CD4-positive, alpha-beta T cell treated with Interleukin-12 subunit alpha and Interleukin-12 subunit beta, for 1 hour (primary cell): ENCODE data around the gene CERS5.
"Not testable (repeated sequence)": the region's sequence is repeated elsewhere in the genome, so short reads cannot be mapped to it uniquely, and the experiment has no call there.

ENCODE experiments used
- DNase-seq: peaks from one replicate; pipeline ENCODE4 v3.0.0-alpha.2; 2020

The CERS5 gene

DNA sequence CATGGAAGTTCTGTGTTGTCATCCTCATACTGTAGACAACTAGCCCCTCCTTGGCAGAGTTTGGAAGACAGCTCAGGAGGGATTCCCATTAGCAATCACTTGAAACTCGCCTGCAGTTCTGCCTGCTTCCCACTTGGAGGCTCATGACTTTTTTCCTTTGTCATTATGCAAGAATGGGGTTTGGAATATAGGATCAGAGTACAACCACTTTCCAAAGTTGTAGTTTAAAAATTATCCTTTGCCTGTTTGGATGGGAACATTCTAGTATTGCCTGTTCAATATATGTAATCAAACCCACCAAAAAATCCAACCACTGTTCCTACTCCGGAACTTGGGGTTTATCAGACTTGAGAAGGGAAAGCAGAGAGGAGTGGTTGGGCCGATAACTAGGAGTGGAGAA lies 65.5 kb downstream of the CERS5 start:
- DNase-seq: no peak

DNA sequence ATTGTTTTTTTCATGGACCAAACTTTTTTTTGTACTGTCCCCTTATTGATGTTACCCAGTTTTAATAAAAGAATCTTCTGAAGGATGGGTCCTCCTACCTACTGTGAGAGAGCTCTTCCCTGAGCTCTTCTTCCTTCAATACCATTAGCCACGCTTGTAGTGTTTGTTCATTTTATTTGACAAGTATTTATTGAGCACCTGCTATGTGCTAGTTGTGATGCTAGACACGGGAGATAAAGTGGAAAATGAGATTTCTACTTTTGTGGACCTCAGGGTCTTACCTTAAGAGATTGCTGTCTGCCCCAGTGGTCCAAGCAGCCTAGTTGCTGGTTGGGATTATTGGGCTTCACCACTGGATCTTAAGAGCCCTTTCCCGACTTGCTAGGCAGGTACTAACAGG lies 66.6 kb downstream of the CERS5 start:
- no peak for DNase-seq

- no peak for DNase-seq
Observed at GRCh38 chr12:50099302-50100008, 67.7 kb downstream of the CERS5 start.

DNA sequence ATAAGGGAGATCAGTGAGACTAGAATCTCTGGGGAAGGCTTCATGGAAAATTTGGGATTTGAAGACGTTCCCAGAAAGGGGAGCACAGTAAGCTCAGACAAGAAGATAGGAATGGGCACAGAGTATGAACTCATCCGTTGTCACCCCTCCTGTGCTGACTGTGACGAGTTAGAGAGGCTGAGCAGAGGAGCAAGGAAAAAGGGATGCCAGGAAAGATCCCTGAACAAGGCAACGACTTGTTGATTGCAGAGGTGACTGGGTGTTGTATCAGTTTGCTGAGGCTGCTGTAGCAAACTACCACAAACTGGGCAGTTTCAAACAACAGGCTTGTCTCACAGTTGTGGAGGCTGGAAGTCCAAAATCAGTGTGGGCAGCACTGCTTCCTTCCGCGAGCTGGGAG lies 69.2 kb downstream of the CERS5 start:
- no peak for DNase-seq

DNA sequence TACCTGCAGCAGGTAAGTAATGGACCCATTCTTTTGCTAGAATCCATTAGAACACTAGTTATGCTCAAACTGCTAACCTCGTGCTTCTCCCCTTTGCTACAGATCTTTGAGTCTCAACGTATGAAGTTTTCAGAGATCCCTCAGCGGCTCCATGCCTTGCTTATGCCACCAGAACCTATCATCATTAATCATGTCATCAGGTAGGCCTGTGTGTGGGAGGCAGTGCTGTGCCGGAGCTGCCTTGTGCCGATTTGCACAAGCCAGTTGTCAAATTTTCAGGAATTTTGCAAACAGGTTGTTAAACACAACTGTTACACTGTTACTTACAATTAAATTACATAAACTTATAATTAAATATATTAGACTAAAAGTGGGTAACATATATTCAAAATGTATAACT lies 76.8 kb downstream of the CERS5 start:
- no peak for DNase-seq

DNA sequence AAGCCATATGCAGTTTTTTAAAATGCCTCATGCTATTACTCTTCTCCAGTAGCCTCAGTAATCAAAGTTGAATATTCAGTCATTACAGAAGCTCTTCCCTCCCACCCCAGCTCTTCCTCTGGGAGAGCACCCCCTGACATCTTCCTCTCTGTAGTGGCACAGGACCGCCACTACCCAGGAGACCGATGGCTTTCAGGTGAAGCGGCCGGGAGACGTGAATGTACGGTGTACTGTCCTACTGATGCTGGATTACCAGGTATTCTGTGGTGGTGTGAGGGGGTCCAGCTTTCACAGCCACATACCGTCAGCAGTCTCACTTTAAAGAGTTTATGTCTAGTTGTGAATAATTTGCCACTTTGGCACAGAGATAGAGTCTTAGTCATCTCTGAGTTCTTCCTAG lies 77.4 kb downstream of the CERS5 start:
- DNase-seq: no peak

- peak; percentile 73 for DNase-seq
Observed at GRCh38 chr12:50088577-50089335, 78.4 kb downstream of the CERS5 start.

GRCh38 chr12:50087995-50088394 lies 79.2 kb downstream of the CERS5 start:
- no peak for DNase-seq

GRCh38 chr12:50087151-50087550 lies 80.0 kb downstream of the CERS5 start:
- no peak for DNase-seq

- no peak for DNase-seq
Observed at GRCh38 chr12:50086148-50086547, 81.0 kb downstream of the CERS5 start.

- no peak for DNase-seq
Observed at GRCh38 chr12:50085615-50086072, 81.5 kb downstream of the CERS5 start.

DNA sequence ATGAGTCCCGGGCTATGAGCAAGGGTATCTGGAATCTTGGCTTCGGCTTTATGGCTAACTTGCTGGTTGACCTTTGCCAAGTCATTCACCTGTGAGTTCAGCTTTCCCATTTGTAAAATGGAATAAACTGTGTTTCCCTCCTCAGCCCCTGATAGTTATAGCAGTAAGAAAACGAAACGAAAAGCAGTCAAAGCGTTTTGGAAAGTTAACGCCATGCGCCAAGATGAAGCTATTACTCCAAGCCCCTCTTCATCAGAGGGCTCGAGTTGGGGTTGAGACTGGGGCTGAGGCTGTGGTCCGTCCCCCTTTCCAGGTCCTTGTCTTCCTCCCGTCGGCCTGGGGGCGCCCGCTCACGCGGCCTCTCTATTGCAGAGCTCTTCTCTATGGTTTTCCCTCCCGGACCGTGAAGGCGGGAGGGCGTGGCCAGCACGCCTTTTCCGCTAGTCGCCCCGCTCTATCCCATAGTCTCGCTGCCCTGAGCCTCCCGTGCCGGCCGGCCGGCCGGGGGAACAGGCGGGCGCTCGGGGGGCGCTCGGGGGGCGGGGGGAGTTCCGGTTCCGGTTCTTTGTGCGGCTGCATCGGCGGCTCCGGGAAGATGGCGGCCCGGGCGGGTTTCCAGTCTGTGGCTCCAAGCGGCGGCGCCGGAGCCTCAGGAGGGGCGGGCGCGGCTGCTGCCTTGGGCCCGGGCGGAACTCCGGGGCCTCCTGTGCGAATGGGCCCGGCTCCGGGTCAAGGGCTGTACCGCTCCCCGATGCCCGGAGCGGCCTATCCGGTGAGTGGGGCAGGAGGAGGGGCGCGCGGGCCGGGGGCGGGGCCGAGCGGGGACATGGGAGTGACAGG lies 82.2 kb downstream of the CERS5 start, which contains the start of gene SMARCD1:
Gene SMARCD1, plus strand, starts transcription at position 568 of the 840 bp plus-strand sequence. Its CDS starts 28 bp downstream, at position 596.
- peak; percentile 91 for DNase-seq

DNA sequence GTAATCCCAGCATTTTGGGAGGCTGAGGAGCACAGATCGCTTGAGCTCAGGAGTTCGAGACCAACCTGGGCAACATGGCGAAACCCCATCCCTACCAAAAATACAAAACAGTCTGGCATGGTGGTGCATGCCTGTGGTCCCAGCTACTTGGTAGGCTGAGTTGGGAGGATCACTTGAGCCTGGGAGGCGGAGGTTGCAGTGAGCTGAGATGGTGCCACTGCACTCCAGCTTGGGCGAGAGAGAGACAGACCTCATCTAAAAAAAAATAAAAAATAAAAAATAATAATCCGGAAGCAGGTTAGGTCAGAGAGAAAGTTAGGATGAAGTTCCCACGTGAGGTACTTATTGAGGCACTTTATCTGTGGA lies 82.8 kb downstream of the CERS5 start:
- DNase-seq: not testable (repeated sequence)

DNA sequence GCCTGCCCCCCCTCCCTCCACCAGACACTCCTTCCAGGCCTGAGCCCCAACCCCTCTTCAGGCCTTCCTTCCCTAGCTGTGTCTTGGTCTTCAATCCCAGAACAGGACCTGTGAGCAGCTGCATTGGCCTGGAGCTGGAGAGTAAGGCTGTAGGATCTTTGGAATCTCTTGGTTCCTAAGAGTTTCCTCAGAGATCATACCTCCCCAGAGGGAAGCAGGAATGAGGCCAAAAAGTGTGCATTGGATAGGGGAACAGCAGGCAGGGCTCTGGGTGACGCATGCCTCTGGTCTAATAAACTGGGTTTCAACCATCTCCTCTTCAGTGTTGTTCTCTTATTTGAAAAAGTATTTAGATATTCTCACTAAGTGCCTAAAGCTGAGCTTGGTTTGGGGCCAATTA lies 83.9 kb downstream of the CERS5 start:
- DNase-seq: no peak

DNA sequence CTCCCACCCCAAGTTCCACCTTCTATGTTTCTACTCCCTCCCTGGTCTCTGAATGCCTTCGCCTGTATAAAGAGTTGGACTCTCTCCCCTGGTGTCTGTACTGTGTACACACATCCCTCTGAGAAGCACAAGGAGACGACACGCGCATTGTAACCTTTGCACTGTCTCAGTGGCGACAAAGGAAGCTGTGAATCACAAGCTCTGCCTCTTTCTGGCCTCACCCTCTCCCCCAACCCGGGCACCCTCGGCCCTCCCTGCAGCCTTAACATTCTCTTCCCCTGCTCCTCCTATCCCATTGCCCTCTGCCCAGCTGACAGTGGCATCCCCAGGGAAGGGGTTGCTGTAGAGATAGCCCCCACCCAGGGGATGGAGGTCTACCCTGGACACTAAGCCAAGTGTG lies 84.5 kb downstream of the CERS5 start:
- no peak for DNase-seq

- DNase-seq: no peak
Observed at GRCh38 chr12:50081096-50081808, 85.9 kb downstream of the CERS5 start.

GRCh38 chr12:50079771-50080170 lies 87.4 kb downstream of the CERS5 start:
- no peak for DNase-seq
